Measurements from ENCODE around the gene TFEC.

DNA sequence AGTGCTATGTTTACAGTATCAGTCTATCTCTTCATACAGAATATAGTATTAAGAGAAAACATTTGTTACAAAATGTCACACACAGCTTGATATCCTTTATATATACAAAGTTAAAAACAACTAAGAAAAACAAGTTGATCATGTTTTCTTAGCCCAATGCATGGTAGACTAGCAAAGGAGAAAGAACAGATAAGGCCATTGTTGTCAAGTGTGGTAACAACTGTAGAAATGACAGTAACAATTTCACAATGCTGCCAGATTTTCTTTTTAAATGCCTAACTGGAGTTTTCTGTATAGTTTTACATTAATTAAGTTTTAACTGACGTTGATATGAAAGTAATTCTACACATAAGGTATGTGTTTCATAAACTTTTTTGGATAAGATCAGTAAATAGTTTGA, 65.8 kb downstream of the TFEC start:
- TF ChIP-seq, protein P1, sequence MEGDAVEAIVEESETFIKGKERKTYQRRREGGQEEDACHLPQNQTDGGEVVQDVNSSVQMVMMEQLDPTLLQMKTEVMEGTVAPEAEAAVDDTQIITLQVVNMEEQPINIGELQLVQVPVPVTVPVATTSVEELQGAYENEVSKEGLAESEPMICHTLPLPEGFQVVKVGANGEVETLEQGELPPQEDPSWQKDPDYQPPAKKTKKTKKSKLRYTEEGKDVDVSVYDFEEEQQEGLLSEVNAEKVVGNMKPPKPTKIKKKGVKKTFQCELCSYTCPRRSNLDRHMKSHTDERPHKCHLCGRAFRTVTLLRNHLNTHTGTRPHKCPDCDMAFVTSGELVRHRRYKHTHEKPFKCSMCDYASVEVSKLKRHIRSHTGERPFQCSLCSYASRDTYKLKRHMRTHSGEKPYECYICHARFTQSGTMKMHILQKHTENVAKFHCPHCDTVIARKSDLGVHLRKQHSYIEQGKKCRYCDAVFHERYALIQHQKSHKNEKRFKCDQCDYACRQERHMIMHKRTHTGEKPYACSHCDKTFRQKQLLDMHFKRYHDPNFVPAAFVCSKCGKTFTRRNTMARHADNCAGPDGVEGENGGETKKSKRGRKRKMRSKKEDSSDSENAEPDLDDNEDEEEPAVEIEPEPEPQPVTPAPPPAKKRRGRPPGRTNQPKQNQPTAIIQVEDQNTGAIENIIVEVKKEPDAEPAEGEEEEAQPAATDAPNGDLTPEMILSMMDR (conservative IDR thresholded peaks at IDR 0.05) = no peak
- TF ChIP-seq ZFX (IDR thresholded peaks at IDR 0.05) = no peak
